NCI-H1105 (cell line): ENCODE results near the gene TECTB.
"Not testable (repeated sequence)": the region's sequence is repeated elsewhere in the genome, so short reads cannot be mapped to it uniquely, and the experiment has no call there.

ENCODE experiments used
- DNase-seq: peaks from one replicate; lab custom pipeline; 2025; lab: John Stamatoyannopoulos, UW

Gene TECTB

DNA sequence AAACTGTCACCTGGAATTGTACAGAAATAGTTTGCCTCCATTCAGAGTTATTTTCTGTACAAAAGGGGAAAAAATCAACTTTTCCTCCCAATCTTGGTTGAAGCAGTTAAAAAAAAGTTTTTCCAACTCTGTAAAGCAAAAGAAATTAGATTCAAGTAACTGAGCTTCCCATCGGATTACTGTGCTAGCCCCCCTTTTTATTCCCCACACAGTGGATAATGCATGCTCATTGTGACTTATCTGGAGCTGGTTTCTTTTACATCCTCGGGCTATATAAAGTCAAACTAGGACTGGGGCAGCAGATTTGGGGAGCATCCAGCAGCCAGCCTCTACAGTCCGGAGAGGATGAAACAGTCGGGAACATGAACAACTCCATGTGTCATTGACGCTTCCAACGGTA lies at the start of gene TECTB:
TSS of gene TECTB (plus strand) at position 301 of the 400 bp plus-strand sequence. CDS start 335 bp downstream, outside the sequence.
- DNase-seq: no peak

DNA sequence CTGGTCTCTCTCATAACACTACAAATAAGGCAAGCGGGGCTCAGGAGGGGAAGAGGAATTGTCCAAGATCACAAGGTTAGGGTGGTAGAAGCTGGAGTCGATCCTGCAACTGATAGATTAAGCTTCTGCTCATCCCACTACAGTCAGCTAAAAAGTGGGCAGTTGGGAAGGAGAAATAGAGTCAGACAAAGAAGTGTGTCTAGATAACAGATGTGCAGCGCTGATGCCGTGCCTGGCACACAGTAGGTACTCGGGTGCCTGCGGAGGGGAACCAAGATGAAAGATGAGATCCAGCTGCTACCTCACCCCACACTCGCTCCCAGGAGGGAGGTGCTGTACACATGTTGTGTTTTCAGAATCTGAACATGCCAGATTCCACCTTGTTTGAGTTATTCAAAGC lies 48.1 kb upstream of the TECTB start:
- DNase-seq: no peak

DNA sequence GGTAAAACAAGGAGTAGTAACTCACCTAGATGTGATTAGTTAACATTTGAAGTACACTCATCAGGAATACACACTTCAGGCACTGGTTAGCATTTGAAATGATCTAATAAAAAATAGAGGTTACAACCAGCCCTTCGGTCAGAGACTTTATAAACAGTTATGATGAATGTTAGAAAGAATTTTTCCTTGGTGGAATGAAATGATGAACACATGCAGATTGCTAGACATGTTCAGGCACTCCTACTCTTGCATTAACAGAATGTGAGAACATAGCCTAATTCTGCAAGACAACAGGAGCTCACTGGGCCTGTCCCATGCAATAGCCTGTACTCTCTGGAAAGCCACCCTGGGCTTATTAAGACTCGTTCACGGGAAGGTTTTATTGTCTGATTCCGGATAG lies 47.3 kb upstream of the TECTB start:
- no peak for DNase-seq

DNA sequence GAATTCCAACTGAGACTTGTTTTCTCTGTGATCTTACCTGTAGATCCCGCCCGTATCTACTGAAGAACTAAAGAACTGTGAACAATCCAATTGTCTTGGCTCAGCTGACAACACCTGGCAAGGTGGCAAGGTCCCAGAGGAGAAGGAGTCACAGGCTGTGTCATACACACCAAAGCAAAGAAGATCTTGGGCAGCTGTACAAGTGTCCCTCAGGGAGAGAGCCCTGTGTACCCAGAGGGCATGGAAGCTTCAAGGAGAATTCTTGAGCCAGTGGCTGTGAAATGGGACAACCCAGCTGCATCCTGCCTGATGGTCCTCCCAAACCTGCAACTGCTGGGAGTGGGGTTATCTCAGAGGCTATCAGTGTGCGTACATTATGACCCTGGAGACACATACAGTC lies 46.7 kb upstream of the TECTB start:
- no peak for DNase-seq

DNA sequence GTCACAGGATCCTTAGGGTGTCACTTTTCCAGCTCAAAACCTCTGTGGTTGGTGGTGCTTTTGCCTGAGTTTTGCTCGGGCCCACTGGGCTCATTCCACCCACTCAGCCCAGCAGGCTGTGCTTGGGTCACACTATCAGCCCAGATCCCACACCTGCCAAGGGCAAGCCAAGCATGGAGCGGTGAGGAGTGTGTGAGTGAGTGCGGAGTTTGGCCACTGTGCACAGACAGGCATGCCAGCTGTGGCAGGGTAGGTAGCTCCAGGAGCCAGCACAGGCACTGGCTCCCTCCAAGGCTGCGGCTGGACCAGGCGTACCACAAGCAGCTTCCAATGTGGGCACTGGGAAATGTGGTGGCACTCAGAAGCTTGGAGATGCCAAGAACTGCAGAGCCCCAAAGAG lies 43.9 kb upstream of the TECTB start:
- no peak for DNase-seq

DNA sequence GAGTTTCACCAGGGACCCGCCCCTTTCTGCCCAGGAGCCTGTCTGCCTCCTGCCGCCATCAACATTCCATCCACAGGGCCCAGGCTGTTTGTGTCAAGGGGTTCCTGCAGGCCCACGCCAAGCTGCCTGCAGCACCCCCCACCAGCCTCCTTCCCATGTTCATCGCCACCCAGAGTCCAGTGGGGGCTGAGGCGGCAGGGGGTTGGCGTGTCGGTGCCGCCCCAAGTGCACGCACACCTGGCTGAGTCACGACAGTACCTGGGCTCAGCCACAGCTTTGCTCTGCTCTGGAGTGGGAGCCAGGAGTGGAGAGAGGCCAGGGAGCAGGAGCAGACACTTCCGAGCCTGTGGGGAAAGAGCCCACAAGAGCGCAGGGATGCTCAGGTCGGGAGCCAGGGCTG lies 42.8 kb upstream of the TECTB start:
- DNase-seq: no peak

DNA sequence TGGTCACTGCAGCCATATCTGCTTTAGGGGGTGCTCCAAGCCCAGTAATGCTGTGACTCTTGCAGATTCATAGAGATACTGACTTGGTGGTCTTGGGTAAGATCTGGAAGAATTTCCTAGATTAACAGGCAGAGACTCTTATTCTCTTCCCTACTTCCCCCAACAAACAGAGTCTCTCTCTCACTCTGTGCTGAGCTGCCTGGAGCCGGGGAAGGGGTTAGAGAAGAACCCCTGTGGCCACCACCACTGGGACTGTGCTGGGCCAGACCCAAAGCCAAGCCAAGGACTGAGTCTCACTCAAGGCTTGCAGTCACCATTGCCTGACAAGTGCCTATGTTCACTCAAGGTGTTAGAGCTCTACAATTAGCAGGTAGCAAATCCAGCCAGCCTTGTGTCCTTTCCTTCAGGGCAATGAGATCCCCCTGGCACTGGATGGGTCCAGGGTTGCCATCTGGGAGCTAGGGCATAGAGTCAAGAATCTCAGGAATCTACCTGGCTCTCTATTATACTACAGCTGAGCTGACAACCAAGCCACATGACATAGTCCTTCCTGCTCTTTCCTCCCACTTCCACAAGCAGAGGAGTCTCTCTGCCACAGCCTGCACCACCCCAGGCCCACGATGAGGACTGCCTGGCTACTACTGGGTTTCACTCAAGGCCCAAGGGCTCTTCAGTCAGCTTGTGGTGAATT lies 41.4 kb upstream of the TECTB start:
- DNase-seq: no peak

DNA sequence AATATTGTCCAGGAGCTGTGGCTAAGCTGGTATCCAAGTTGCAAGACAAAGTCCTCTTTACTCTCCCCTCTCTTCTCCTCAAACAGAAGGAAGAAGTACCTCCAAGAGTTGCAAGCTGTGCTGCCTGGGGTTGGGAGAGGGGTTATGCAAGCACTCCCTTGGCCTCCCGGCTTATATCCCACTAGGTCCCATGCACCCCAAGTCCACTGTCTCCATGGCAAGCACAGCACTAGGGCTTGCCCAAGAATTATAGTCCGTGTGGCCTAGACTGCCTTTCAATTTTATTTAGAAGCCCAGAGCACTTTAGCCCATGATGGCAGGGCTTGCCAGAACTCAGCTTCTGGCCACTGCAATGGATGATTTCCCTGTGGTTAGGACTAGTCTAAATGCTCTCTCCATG lies 40.4 kb upstream of the TECTB start:
- no peak for DNase-seq

DNA sequence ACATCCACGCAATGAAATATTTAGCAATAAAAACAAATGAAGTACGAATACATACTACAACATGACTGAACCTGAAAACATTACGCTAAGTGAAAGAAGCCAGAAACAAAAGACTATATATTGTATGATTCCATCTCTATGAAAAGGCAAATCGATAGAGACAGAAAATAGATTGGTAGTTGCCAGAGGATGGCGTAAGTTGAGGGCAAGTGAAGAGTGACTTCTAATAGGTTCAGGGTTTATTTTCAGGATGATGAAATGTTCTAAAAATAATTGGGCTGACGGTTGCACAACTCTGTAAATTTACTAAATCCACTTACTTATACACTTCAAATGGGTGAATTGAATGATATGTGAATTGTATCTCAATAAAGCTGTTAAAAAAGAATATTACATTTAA lies 39.5 kb upstream of the TECTB start:
- no peak for DNase-seq

DNA sequence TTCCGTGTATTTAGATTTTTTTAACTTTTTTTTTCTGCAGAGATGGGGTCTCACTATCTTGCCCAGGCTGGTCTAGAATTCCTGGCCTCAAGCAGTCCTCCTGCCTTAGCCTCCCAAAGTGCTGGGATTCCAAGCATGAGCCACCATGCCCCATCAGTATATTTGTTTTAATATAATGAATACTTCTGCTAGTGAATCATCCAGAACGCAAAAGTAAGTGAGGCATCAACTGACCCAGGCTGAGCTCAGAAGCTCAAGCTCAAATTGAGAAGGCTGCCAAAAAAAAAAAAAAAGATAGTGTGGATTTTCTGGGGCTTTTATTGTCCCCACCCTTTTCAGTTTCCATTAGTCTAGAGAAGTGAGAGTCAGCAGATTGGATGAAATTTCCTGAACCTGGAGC lies 39.0 kb upstream of the TECTB start:
- DNase-seq: no peak

DNA sequence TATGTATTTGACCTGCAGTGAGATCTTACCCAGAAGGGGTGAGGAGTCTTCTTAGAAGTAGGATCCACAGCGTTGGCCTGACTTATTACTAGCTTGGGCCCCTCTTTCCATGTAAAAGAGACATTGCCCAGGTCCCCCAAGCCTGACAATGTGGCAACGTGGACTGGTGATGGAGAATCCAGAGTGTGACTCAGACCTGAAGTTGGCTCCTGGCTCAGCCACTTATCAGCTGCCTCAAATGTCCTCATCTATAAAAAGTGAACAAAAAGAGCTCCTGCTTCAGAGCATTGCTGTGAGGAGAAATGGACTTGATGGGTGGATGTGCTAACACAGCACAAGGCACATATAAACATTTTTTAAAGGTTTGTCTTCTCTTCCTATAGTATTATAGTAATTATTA lies 35.4 kb upstream of the TECTB start:
- no peak for DNase-seq

DNA sequence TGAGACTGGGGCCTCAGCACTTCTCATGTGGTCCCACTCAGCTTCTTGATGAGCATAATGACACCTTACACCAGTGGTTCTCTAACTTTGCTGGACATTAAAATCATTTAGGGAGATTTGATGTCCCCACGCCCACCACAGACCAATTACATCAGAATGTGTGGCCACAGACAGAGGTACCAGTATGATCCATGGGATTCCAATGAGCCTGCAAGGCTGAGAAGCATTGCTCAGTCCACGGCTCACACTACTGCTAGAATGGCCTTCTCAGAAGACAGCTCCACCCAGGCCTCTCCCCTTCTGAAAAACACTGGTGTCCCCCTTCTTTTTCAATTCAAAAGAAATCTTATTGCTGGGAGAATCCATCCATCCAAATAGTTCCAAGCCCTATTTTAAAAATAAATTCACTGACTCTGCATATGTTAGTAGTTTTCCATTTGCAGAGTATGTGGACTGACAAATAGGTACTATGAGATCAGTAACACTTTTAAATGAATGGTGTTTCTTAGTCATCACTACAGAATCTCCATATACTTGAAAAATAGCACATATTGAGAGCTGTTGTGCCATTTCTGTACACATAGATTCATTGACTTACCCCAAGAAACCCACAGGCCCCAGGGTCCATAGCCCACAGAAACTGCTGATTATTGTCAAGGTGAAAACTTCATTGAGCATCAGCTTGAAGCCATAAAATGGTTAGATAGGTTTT lies 34.5 kb upstream of the TECTB start:
- DNase-seq: no peak

DNA sequence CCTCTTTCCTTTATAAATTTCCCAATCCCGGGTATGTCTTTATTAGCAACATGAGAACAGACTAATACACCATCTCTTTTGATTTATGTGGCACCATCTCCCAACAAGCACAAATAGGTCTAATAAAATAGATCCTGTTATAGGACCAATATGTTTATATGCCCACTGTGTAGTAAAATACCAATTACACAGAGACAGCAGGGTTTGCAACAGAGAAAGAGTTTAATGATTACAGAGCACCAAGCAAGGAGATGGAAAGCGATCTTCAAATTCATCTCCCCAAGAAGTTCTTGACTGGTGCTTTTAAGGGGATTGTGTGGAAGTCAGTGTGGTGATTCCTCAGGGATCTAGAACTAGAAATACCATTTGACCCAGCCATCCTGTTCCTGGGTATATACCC lies 33.5 kb upstream of the TECTB start:
- no peak for DNase-seq

DNA sequence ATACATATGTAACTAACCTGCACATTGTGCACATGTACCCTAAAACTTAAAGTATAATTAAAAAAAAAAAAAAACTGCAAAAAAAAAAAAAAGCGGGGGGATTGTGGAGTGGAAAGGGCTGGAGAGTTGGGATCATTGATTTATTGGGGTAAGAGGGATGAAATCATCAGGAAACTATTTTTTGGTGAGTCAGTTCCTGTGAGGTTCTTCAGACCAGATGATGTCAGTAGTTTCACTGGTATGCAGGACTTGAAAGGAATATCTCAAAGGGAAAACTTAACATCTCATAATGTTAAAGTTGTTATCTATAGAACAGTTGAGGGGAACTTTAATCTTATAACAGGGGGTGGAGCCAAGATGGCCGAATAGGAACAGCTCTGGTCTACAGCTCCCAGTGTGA lies 32.6 kb upstream of the TECTB start:
- no peak for DNase-seq

DNA sequence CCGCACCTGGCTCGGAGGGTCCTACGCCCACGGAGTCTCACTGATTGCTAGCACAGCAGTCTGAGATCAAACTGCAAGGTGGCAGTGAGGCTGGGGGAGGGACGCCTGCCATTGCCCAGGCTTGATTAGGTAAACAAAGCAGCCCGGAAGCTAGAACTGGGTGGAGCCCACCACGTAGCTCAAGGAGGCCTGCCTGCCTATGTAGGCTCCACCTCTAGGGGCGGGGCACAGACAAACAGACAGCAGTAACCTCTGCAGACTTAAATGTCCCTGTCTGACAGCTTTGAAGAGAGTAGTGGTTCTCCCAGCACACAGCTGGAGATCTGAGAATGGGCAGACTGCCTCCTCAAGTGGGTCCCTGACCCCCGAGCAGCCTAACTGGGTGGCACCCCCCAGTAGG lies 32.0 kb upstream of the TECTB start:
- DNase-seq: not testable (repeated sequence)

DNA sequence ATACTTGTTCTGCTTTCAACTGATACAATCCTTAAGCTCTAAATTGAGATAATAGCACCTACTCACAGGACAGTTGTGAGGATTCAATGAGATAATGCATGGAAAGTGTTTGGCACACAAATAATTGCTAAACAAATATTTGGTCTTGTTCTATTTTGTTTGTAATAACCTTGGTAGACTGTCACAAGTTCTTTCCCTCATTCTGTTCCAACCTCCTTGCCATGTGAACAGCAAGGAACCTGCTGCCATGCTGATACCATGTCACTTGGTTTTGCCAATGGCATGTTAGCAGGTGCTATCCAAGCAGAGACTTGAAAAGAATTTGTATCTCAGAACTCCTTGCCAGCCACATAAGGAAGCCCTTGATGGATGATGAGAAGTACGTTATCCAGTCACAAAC lies 24.8 kb upstream of the TECTB start:
- DNase-seq: no peak

DNA sequence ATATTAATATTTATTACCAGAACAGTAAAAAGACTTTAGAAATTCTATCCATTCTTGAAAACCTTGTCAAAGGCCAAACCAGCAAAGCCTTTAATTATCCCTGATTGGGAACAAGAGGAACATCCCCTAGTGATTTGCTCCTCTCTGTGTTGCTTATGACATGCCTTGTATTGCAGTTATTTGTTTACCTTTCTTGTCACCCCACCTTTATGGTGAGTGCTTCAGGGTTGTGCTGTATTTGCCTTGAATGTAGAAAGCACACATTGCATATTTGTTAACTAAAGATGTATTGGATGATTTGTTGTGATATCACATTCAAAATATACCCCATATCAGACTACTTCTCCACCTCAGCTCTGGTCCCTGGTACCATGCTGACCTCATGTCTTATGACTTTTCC lies 23.5 kb upstream of the TECTB start:
- no peak for DNase-seq

DNA sequence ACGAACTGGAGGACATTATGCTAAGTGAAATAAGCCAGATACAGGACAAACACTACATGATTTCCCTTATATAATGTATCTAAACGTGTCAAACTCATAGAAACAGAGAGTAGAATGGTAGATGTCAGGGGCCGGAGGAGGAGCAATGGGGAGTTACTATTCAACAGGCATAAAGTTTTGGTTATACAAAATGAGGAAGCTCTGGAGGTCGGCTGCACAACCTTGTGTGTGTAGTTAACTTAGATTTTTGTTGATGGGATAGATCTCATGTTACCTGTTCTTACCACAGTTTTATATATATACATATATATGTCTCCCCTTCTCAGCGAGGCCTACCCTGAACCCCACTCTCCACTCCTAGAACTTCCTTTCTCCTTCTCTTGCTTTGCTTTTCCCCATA lies 22.4 kb upstream of the TECTB start:
- no peak for DNase-seq

DNA sequence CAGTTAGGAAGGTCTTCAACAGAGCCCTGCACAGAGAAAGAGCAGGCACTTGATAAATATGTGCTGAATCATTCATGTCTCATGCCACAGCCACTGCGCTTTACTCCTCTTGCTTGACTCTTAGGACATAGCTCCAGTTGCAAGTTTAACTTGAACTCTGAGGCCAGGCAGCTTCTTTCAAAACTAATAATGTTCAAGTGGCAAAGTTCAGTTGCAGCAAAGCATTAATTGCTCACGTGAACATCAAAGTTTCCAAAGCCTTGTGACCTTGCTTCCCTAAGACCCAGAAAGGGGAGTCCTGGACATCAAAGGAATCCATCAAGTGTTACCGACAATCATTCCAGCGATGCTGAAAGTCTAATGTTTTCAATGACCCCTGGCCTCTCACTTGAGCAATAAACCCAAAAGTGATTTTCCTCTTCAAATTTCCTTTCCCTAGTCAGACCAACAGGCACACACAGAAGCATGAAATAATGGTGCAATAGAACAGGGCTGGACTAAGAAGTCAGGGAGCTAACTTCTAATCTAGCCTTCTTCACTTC lies 21.8 kb upstream of the TECTB start:
- no peak for DNase-seq

DNA sequence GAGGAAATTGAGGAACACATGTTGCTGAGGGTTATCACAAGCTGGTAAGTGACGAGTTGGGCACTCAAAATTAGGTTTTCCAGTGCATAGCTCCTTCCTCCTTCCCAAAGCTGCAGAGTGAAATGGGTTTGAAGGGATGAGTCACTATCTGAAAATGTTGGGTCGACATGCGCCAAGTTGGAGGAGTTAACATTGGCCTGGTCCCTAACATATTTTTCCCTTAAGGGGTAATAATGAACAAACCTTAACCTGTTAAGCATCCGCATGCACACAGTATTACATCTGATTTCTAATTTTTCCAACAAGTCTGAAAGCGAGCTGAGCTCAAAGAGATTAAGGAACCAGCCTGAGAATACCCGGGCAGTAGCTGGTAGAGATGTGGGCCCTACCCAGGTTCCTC lies 20.7 kb upstream of the TECTB start:
- DNase-seq: no peak

DNA sequence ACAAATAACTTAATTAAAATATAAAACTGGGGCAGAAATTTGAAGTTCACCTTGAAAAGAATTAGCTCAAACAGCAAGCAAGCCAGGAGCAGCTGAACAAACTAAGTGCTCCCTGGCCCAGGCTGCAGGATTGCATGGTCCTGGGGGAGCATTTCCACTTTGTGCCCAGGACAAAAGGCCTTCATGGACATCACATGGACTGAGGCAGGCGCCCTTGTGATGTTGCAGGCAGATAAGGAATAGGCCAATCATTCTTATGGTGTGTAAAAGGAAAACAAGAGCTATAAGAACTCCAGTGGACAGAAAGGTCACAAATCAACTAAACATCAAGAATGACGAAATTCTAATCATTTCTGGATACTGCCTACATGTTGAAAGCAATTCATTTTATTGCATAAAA lies 17.5 kb upstream of the TECTB start:
- no peak for DNase-seq

DNA sequence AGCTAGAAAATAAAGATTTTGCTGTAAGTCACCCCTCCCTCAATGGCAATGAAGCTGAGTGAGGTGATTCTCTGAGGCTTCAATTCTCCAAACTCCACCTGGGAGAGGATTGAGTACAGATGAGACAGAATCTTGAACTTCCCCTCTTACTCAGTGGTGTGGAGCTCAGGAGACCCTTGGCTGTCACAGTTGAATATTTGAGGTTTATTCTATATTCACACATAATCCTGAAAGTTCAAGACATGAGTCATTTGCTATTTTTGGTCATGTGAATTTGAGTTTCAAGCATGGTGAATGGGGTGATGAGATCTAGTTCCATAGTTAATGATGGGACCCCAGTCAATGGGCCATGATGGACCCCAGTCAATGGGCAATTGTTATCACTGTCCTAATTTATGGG lies 13.9 kb upstream of the TECTB start:
- DNase-seq: no peak

DNA sequence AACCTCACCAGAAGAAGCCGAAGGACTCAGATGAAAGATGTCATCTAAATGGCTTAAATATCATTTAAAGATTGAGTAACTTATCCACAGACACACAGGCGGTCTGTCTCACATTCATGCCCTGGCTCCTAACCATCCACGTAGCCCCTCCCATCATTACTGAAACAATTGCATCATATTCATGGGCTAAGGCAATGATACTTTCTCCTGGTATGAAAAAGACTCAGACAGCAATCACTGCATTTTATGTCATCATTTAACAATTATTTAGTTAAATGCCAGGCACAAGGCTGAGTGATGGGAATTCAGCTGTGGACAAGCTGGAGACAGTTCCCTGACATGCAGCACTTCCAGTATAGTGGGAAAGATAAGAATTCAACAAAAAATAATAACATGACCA lies 11.2 kb upstream of the TECTB start:
- no peak for DNase-seq

DNA sequence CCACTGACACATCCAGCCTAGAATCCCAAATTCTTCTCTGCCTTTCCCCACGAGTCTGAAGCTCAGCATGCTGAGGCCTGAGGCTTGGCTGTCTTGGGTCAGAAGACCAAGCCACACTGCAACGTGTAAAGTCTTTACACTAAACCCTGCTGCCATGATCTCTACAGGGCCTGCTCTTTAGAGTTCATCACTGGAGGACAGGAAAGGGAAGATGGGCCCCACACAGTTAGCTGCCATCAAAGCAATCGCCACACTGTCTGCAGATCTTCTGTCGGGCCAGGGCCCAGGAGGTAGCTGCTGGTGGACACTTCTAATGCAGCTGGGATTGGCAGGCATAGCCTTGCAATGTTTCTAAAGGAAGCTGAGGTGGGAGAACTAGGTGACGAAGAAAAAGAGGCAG lies 8.4 kb upstream of the TECTB start:
- DNase-seq: no peak
